ENCODE results near the gene AGBL4.

AGBL4 gene

DNA sequence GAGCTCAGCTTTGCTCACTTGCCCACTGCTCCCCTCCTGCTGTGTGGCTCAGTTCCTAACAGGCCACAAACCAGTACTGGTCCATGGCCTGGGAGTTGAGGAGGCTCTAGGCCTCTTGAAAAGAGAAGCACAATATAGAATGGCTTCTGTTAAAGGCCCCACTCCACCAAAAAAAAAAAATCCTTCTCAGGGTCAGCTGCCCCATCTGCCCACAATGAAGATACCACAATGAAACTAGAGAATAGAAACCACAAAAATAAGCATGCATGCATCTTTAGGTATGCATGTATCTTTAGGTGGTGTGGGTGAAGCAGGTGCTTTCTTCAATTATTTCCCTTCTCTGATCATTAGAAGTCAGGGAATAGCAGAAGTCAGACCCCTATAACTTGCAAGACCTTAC, 626.7 kb downstream of the AGBL4 start:
- DNase-seq (ENCODE audit: insufficient read length, low spot score) (no peak), FAIRE-seq (no peak)
- TF ChIP-seq, protein P1, sequence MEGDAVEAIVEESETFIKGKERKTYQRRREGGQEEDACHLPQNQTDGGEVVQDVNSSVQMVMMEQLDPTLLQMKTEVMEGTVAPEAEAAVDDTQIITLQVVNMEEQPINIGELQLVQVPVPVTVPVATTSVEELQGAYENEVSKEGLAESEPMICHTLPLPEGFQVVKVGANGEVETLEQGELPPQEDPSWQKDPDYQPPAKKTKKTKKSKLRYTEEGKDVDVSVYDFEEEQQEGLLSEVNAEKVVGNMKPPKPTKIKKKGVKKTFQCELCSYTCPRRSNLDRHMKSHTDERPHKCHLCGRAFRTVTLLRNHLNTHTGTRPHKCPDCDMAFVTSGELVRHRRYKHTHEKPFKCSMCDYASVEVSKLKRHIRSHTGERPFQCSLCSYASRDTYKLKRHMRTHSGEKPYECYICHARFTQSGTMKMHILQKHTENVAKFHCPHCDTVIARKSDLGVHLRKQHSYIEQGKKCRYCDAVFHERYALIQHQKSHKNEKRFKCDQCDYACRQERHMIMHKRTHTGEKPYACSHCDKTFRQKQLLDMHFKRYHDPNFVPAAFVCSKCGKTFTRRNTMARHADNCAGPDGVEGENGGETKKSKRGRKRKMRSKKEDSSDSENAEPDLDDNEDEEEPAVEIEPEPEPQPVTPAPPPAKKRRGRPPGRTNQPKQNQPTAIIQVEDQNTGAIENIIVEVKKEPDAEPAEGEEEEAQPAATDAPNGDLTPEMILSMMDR (IDR thresholded peaks at IDR 0.05; ENCODE audit: insufficient read depth, missing control alignments), result no peak

DNA sequence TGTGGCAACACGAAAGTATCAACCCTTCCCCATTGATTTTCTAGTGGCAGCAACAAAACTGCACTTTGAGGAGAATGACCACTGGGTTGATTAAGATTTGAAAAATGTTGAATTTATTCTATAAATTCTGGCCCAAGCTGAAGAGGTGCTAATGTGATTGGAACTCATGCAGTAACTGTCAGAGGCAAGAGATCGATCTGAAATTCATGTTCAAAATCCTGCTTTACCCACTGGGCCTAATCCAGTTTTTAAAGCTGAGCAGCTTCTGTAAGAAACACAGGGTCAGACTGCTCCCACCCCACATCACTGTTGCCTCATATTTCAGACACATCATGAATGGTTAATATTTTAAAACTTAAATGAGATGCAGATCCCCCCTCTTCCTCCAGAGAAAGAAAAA, 629.6 kb downstream of the AGBL4 start:
- FAIRE-seq, result no peak
- TF ChIP-seq, protein P1 (IDR thresholded peaks at IDR 0.05; ENCODE audit: insufficient read depth, missing control alignments), result no peak

DNA sequence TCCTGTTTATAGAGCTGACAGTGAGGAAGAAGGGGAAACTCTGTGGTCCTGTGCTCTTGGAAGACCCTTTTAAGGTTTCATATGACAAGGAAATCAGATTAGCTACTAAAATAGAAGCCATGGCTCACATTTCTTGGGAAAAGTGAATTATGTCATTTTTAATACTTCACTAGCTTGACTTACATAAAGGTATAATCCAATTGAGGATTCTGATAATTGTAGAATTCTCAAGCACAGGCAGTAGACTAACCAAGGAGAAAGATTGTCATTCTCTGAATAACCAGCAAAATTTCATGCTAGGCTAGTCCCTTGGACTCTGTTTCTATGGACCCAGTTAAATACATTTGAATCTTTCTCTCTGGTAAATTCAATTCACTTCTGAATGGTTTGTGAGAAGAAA, 634.1 kb downstream of the AGBL4 start:
- FAIRE-seq, result no peak
- TF ChIP-seq, protein P1 (IDR thresholded peaks at IDR 0.05; ENCODE audit: insufficient read depth, missing control alignments), result no peak
- no peak for DNase-seq (ENCODE audit: insufficient read length, low spot score)

More for the DNA sequence above, 629.6 kb downstream of the AGBL4 start:
- no peak for DNase-seq (ENCODE audit: insufficient read length, low spot score)

DNA sequence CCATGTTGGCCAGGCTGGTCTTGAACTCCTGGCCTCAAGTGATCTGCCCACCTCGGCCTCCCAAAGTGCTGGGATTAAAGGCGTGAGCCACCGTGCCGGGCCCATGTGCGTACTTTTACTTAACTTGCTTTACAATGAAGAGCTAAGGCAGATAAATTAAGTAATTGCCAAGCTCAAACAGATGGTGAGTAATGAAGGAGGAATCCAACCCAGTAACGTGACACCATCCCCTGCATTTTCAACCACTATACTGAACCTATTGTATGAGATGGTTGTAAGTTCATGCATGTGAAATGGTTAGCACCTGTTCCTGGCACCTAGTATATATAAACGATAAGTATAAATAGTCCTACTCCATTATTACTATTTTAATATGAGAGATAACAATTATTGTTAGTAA, 659.1 kb downstream of the AGBL4 start:
- FAIRE-seq (no peak), DNase-seq (ENCODE audit: insufficient read length, low spot score) (no peak)
- TF ChIP-seq, protein P1 (IDR thresholded peaks at IDR 0.05; ENCODE audit: insufficient read depth, missing control alignments), result no peak

DNA sequence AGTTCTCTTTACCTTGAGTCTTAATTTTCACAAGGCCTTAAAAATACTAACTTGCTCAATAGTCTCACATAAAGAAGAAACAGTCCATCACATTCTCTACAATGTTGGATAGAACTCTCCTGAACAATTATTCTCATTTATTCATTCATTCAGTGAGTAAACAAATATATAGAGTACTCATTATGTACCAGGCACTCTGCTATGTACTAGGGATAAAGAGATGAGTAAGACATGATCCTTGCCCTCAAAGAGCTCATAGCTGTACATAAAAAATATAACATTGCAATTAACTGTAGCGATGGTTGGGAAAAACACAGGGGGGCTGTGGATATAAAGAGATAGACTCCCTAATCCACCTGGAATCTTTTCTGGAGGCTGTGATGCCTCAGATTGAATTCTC, 660.1 kb downstream of the AGBL4 start:
- FAIRE-seq (no peak), DNase-seq (ENCODE audit: insufficient read length, low spot score) (no peak)
- TF ChIP-seq, protein P1 (IDR thresholded peaks at IDR 0.05; ENCODE audit: insufficient read depth, missing control alignments), result no peak

DNA sequence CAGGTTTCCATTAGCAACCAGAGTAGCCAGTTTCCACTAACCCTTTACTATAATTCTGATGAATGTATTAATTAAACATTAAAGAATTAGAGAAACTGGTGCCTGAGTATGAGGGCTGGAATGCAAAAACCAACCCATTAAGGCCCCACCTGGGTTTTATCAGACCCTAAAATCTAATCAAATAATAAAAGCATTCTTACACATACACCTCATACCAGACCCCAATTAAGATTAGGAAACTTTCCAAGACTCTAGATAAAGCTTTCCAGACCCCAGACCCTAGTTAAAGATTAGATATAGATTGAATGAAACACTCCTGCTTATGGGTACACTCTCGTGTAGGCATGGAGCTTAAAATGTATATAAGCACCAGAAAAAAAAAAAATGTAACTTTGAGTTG, 665.7 kb downstream of the AGBL4 start:
- FAIRE-seq (no peak), DNase-seq (ENCODE audit: insufficient read length, low spot score) (no peak)
- TF ChIP-seq, protein P1 (IDR thresholded peaks at IDR 0.05; ENCODE audit: insufficient read depth, missing control alignments), result no peak

DNA sequence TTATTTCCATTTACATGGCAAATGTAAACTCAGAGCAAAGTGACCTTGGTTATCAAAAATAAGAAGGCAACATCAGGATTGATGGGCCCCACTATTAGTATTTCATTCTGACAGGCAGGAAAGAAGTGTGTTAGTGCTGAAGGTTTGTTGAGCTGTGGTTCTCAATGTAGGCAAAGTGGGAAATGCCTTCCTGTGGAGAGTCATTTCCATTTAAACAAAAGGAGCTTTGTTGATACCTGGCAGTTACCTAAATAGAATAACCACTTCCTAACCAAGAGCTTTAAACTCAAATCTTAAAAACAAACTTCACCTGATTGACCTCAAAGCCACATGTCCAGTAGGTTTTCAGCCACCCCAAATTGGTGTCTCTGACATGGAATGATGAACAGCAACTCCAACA, 667.2 kb downstream of the AGBL4 start:
- FAIRE-seq (no peak), DNase-seq (ENCODE audit: insufficient read length, low spot score) (no peak)
- TF ChIP-seq, protein P1 (IDR thresholded peaks at IDR 0.05; ENCODE audit: insufficient read depth, missing control alignments), result no peak

All from D721Med (cell line).